ENCODE data around the gene CCDC57. TPM values are rescaled to one million over a fixed set of nuclear protein-coding genes. Genes with fewer than 3 reads are reported as not detected.
"Not testable (repeated sequence)": the region's sequence is repeated elsewhere in the genome, so short reads cannot be mapped to it uniquely, and the experiment has no call there.

Gene CCDC57
- total RNA-seq, 2 experiments from 2014 or later: 59.5 to 65.1 TPM

DNA sequence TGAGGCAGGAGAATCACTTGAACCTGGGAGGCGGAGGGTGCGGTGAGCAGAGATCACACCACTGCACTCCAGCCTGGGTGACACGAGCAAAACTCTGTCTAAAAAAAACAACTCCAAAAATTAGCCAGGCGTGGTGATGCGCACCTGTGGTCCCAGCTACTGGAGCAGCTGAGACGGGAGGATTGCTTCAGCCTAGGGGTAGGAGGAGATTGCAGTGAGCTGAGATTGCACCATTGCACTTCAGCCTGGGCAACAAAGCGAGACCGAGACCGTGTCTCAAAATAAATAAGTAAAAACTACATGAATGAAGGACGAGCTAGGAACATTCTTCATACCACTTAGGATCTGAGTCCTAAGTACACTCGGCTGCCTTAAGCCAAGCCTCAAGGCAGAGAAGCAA is 35.4 kb downstream of the CCDC57 start:
- no peak overlapping the region for H3K27ac Mint-ChIP-seq
- DNase-seq: no peak
- H3K4me3 Mint-ChIP-seq: no peak overlapping the region
- H3K36me3 Mint-ChIP-seq: no peaks in the 10 kb centered on the region
- no peaks in the 10 kb centered on the region for H3K27me3 Mint-ChIP-seq
- no peaks in the 10 kb centered on the region for H3K9me3 Mint-ChIP-seq
- H3K4me1 Mint-ChIP-seq: no peaks in the 10 kb centered on the region

GRCh38 chr17:82175951-82176350 is 36.7 kb downstream of the CCDC57 start:
- H3K27ac Mint-ChIP-seq: no peak overlapping the region
- no peak overlapping the region for H3K4me3 Mint-ChIP-seq
- no peaks in the 10 kb centered on the region for H3K4me1 Mint-ChIP-seq
- H3K36me3 Mint-ChIP-seq: no peaks in the 10 kb centered on the region
- no peak for DNase-seq
- H3K27me3 Mint-ChIP-seq: no peaks in the 10 kb centered on the region
- no peaks in the 10 kb centered on the region for H3K9me3 Mint-ChIP-seq

DNA sequence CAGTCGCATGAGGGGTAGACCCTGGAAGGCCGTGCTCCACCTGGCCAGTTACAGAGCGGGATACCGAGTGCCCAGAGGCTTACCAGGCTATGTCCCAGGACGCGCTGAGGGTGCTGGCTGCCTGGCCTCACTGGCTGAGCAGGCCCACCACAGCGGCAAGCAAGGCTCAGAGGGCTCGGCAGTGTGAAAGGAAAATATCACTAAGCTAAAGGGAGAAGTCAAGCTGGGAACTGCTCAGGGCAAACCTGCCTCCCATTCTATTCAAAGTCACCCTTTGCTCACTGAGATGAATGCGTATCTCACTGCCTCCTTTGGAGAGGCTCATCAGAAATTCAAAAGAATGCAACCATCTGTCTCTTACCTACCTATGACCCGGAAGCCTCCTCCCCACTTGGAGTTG is 37.4 kb downstream of the CCDC57 start:
- Mint-ChIP-seq H3K27ac (no peak overlapping the region), H3K27me3 (no peaks in the 10 kb centered on the region)

GRCh38 chr17:82174042-82174857 is 38.4 kb downstream of the CCDC57 start:
- DNase-seq, H3K4me1 Mint-ChIP-seq, H3K36me3 Mint-ChIP-seq, H3K4me3 Mint-ChIP-seq, H3K27me3 Mint-ChIP-seq, H3K27ac Mint-ChIP-seq, H3K9me3 Mint-ChIP-seq: not testable (repeated sequence)

More for the DNA sequence above, 37.4 kb downstream of the CCDC57 start:
- no peaks in the 10 kb centered on the region for H3K9me3 Mint-ChIP-seq
- H3K36me3 Mint-ChIP-seq: peaks cover 3% of the 10 kb centered on the region
- DNase-seq: no peak
- no peak overlapping the region for H3K4me3 Mint-ChIP-seq
- H3K4me1 Mint-ChIP-seq: no peaks in the 10 kb centered on the region

DNA sequence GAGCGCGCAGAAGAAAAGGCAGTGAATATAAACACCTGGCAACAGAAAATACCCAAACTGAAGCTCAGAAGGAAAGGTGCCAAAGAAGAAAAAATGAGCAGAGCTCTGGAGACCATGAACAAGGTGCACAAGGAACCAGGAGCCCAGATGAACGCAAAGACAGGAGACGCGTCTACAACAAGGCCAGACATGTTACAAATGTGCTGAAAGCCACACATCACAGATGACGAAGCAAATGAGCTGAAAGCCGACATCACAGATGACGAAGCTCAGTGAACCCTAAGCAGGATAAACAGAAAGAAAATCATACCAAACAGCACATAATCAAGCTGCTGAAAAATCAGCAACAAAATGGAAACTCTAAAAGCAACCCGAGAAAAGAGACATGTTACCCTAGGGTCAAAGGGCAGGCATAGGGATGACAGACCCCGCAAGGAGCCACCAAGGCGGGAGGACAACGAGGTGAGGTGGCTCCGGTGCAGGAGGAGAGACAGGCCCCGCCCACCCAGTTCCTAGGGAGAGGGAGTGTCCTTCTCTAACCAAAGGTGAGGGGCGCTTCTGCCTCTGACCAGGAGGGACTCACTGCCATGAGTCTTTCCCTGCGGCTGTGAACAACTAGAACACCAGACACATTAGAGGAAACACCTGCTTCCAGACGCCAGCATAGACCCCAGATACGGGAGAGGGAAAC is 39.1 kb downstream of the CCDC57 start:
- H3K4me3 Mint-ChIP-seq: no peak overlapping the region
- H3K27me3 Mint-ChIP-seq: no peaks in the 10 kb centered on the region
- no peak overlapping the region for H3K27ac Mint-ChIP-seq
- peaks cover 3% of the 10 kb centered on the region for H3K36me3 Mint-ChIP-seq
- no peak for DNase-seq
- no peaks in the 10 kb centered on the region for H3K9me3 Mint-ChIP-seq
- peaks cover 8% of the 10 kb centered on the region for H3K4me1 Mint-ChIP-seq

DNA sequence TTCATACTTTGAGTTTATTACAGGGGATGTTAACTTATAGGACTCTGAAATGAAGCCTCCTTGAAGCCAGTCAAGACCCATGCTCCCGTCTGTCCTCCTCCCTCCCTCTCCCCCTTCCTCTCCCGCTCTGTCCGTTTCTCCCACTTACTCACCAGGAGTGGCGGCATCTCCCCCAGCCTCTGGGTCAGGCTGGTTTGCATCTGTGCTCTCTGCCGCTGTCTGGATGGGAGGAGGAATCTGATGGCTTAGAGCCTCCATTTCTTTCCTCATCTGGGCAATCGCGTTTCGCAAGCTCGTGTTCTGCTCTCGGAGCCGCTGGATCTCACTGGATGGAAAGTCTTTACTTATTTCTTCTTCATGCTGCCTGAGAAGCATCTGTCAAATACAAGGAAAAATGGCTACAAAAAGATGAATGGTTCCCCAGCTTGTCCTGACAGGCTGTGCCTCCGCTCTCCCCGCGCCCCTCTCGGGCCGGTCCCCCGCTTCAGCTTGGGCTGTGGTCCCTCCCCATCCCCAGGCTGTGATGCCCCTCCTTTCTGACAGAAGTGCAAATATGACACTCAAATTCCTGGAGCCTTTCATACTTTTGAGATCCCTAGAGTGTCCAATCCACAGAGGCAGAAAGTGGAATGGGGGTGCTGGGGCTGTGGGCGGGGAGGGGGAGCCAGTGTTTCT is 40.0 kb downstream of the CCDC57 start:
- Mint-ChIP-seq H3K36me3 (peaks cover 8% of the 10 kb centered on the region), H3K27ac (no peak overlapping the region), H3K4me1 (peaks cover 8% of the 10 kb centered on the region), H3K27me3 (no peaks in the 10 kb centered on the region), H3K9me3 (no peaks in the 10 kb centered on the region), H3K4me3 (no peak overlapping the region)
- DNase-seq: no peak

DNA sequence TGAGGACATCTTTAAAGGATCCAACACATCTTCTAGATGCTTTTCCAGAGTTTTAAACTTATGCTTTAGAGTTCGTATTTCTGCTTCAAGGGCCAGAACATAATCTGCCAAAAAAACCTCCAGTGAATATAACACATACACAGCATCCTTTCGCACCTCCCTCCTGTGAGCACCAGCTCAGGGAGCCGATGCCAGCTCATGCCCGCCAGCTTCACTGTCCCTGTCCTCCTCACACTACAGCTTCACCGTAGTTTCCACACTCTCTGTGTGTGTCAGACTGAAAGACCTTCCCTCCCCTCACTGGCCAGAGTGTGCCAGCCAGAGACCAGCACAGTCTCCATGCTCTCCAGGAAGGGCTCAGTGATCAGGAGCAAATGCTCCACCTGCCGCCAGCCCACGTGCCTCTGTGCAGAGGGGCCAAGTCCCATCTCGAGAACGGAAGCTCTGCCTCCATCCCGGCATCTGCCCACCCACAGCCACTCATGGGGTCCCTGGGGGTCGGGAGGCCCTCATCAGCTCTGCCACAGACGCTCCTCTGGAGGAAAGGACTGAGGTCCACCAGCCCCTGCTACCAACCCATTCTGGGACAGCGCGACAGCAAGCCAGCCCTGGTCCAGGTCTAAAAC is 40.8 kb downstream of the CCDC57 start:
- H3K27ac Mint-ChIP-seq: no peak overlapping the region
- H3K9me3 Mint-ChIP-seq: no peaks in the 10 kb centered on the region
- no peak overlapping the region for H3K4me3 Mint-ChIP-seq

GRCh38 chr17:82170412-82170961 is 42.2 kb downstream of the CCDC57 start:
- no peak for DNase-seq
- no peaks in the 10 kb centered on the region for H3K27me3 Mint-ChIP-seq

More for the DNA sequence above, 40.8 kb downstream of the CCDC57 start:
- DNase-seq: no peak
- Mint-ChIP-seq H3K27me3 (no peaks in the 10 kb centered on the region), H3K36me3 (peaks cover 11% of the 10 kb centered on the region), H3K4me1 (peaks cover 8% of the 10 kb centered on the region)

GRCh38 chr17:82168568-82168967 is 44.1 kb downstream of the CCDC57 start:
- H3K4me3 Mint-ChIP-seq: no peak overlapping the region
- H3K36me3 Mint-ChIP-seq: peaks cover 11% of the 10 kb centered on the region
- no peak overlapping the region for H3K27ac Mint-ChIP-seq
- H3K4me1 Mint-ChIP-seq: peaks cover 8% of the 10 kb centered on the region
- no peak for DNase-seq
- H3K27me3 Mint-ChIP-seq: no peaks in the 10 kb centered on the region
- no peaks in the 10 kb centered on the region for H3K9me3 Mint-ChIP-seq

More at GRCh38 chr17:82170412-82170961, 42.2 kb downstream of the CCDC57 start:
- Mint-ChIP-seq H3K9me3 (no peaks in the 10 kb centered on the region), H3K4me3 (no peak overlapping the region), H3K4me1 (peaks cover 8% of the 10 kb centered on the region), H3K27ac (no peak overlapping the region), H3K36me3 (peaks cover 11% of the 10 kb centered on the region)

- Mint-ChIP-seq H3K27me3 (no peaks in the 10 kb centered on the region), H3K4me3 (no peak overlapping the region), H3K27ac (no peak overlapping the region), H3K9me3 (no peaks in the 10 kb centered on the region), H3K36me3 (peaks cover 17% of the 10 kb centered on the region), H3K4me1 (peaks cover 8% of the 10 kb centered on the region)
- no peak for DNase-seq
These were observed 45.6 kb downstream of the CCDC57 start for GRCh38 chr17:82167028-82167427.

GRCh38 chr17:82164853-82165252 is 47.8 kb downstream of the CCDC57 start:
- H3K4me3 Mint-ChIP-seq: no peak overlapping the region
- no peaks in the 10 kb centered on the region for H3K27me3 Mint-ChIP-seq
- peaks cover 14% of the 10 kb centered on the region for H3K36me3 Mint-ChIP-seq
- H3K9me3 Mint-ChIP-seq: no peaks in the 10 kb centered on the region
- peaks cover 6% of the 10 kb centered on the region for H3K4me1 Mint-ChIP-seq
- DNase-seq: no peak
- no peak overlapping the region for H3K27ac Mint-ChIP-seq

GRCh38 chr17:82161216-82161615 is 51.4 kb downstream of the CCDC57 start:
- Mint-ChIP-seq H3K27ac (no peak overlapping the region), H3K4me3 (no peak overlapping the region), H3K36me3 (peaks cover 6% of the 10 kb centered on the region), H3K9me3 (no peaks in the 10 kb centered on the region), H3K27me3 (no peaks in the 10 kb centered on the region), H3K4me1 (no peaks in the 10 kb centered on the region)
- no peak for DNase-seq

- Mint-ChIP-seq H3K36me3 (peaks cover 7% of the 10 kb centered on the region), H3K27ac (no peak overlapping the region), H3K27me3 (no peaks in the 10 kb centered on the region), H3K9me3 (no peaks in the 10 kb centered on the region), H3K4me3 (no peak overlapping the region), H3K4me1 (no peaks in the 10 kb centered on the region)
- no peak for DNase-seq
These were observed 52.6 kb downstream of the CCDC57 start for GRCh38 chr17:82160075-82160474.

DNA sequence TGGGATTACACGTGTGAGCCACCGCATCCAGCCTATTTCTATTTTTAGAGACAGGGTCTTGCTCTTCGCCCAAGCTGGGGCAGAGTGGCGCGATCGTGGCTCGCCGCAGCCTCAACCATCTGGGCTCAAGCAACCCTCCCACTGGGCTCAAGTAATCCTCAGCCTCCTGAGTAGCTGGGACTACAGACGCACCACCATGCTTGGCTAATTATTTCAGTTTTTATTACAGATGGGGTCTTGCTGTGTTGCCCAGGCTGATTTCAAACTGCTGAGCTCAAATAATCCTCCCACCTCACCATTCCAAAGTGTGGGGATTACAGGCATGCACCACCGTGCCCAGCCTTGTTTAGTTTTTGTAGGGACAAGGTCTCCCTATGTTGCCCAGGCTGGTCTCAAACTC is 53.8 kb downstream of the CCDC57 start:
- Mint-ChIP-seq H3K4me1 (peaks cover 2% of the 10 kb centered on the region), H3K27me3 (no peaks in the 10 kb centered on the region), H3K9me3 (no peaks in the 10 kb centered on the region), H3K4me3 (no peak overlapping the region), H3K36me3 (peaks cover 11% of the 10 kb centered on the region), H3K27ac (no peak overlapping the region)
- no peak for DNase-seq

All from activated naive CD8-positive, alpha-beta T cell treated with anti-CD3 and anti-CD28 coated beads for 36 hours (primary cell).